ENCODE results near the gene FAM76A. TPM values are rescaled to one million over a fixed set of nuclear protein-coding genes. Genes with fewer than 3 reads are reported as not detected.

Gene FAM76A
- total RNA-seq, 1 experiment from 2014 or later = 9.6 TPM

DNA sequence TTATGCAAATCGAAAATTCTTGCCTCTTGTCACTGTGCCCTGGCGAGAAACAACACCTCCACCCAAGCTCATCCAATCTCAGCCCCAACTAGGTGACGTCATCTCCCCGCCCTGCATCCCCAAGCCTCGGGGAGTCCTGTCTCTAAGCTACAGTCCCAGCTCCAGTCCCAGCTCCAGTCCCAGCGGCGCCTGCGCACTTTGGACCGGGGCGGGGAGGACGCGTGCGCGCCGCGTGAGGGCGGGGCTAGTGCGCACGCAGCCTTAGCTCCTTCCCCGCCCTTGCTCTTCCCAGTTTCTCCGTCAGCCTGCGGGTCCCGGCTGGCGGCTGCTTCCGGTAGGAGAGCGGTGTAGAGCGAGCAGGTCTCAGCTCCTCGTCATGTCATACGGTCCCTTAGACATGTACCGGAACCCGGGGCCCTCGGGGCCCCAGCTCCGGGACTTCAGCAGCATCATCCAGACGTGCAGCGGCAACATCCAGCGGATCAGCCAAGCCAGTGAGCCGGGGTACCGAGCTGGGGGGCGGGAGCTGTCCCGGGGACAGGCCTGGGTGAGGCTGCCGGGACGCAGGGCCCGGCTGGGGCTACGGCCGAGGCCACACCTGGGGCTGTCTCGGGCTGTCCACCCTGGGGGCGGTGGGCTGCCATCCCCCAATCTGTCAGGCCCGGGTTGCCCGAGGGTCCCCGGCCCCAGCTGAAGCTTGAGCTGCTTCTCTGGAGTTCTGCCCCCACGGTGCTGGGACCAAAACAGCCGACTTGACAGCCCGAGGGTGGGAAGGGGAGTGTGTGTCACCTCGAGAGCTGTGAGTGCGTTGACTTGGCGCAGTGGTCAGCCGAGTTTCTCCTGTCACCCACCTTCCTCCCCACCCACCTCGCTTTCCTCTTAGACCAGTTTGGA, 47.4 kb downstream of the FAM76A start, which contains the start of gene STX12:
Gene STX12, plus strand, starts transcription at position 288 of the 894 bp plus-strand sequence. Its CDS starts 89 bp downstream, at position 377.
- peak; percentile 98 for ATAC-seq
- intact Hi-C loops (cut with micrococcal nuclease) = no loop called here
- no peak for TF ChIP-seq RAD21 (IDR thresholded peaks at IDR 0.05; ENCODE audit: low read depth)
- peak; percentile 43 for TF ChIP-seq JUND (IDR thresholded peaks at IDR 0.05)
- TF ChIP-seq TCF7L2 (IDR thresholded peaks at IDR 0.05; ENCODE audit: borderline replicate concordance, extremely low read depth, insufficient read depth, insufficient read length) = no peak
- no peak; the same call in 1 of the 2 replicates for TF ChIP-seq SP1 (IDR thresholded peaks at IDR 0.05; ENCODE audit: low read depth)
- TF ChIP-seq SIN3A (IDR thresholded peaks at IDR 0.05; ENCODE audit: low read depth) = 0 out of 2 replicates have a peak, but pooled peaks have one; percentile 17
- peak; percentile 48 for TF ChIP-seq YY1 (IDR thresholded peaks at IDR 0.05; ENCODE audit: extremely low read depth, insufficient replicate concordance, low read depth, low read length)
- TF ChIP-seq SRF (IDR thresholded peaks at IDR 0.05; ENCODE audit: low read depth) = no peak
- no peak for TF ChIP-seq EZH2 (IDR thresholded peaks at IDR 0.05)
- no peak for TF ChIP-seq ELF1 (IDR thresholded peaks at IDR 0.05; ENCODE audit: borderline replicate concordance, low read depth)
- TF ChIP-seq ZNF274 (IDR thresholded peaks at IDR 0.05; ENCODE audit: low read depth, low read length) = no peak
- no peak for TF ChIP-seq CEBPB (IDR thresholded peaks at IDR 0.05; ENCODE audit: low read depth)
- TF ChIP-seq MAX (IDR thresholded peaks at IDR 0.05) = no peak
- no peak for TF ChIP-seq EGR1 (IDR thresholded peaks at IDR 0.05; ENCODE audit: low read depth)
- TF ChIP-seq ZBTB33 (IDR thresholded peaks at IDR 0.05; ENCODE audit: extremely low read depth, insufficient replicate concordance, low read length) = peak; percentile 62
- TF ChIP-seq, protein P1, sequence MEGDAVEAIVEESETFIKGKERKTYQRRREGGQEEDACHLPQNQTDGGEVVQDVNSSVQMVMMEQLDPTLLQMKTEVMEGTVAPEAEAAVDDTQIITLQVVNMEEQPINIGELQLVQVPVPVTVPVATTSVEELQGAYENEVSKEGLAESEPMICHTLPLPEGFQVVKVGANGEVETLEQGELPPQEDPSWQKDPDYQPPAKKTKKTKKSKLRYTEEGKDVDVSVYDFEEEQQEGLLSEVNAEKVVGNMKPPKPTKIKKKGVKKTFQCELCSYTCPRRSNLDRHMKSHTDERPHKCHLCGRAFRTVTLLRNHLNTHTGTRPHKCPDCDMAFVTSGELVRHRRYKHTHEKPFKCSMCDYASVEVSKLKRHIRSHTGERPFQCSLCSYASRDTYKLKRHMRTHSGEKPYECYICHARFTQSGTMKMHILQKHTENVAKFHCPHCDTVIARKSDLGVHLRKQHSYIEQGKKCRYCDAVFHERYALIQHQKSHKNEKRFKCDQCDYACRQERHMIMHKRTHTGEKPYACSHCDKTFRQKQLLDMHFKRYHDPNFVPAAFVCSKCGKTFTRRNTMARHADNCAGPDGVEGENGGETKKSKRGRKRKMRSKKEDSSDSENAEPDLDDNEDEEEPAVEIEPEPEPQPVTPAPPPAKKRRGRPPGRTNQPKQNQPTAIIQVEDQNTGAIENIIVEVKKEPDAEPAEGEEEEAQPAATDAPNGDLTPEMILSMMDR (IDR thresholded peaks at IDR 0.05 in 2 of 3, conservative IDR thresholded peaks at IDR 0.05 in 1 of 3; ENCODE audit: borderline replicate concordance in 1 of 3, insufficient read depth in 1 of 3, low read depth in 2 of 3, low read length in 2 of 3) = no peak
- TF ChIP-seq ZFX (IDR thresholded peaks at IDR 0.05) = peak; percentile 60; the same call in 1 of the 2 replicates
- no peak for TF ChIP-seq REST (IDR thresholded peaks at IDR 0.05; ENCODE audit: low read depth)

More for the DNA sequence above, 47.4 kb downstream of the FAM76A start, which contains the start of gene STX12:
- Histone ChIP-seq H3K27me3 (ENCODE audit: insufficient read depth, low read length) (no peaks in the 10 kb centered on the region), H3K4me1 (ENCODE audit: control insufficient read depth in 1 of 2, insufficient read depth in 2 of 2, low read length in 2 of 2) (peaks cover 4 to 13% of the 10 kb centered on the region in 2 experiments; a peak in 3 of 4 replicates), H3K4me3 (replicated peaks in 1 of 2; ENCODE audit: low read depth in 1 of 2, low read length in 2 of 2) (peak within 1 kb of the TSS; percentile 65 to 66), H3K36me3 (ENCODE audit: control insufficient read depth in 1 of 2, insufficient read depth in 2 of 2, low read length in 2 of 2) (no peaks in the 10 kb centered on the region), H3K9me2 (ENCODE audit: insufficient read depth) (no peaks in the 10 kb centered on the region), H3K9ac (ENCODE audit: low read length) (peak within 1 kb of the TSS; percentile 75), H3K4me2 (ENCODE audit: low read length) (peak within 1 kb of the TSS; percentile 84), H4K20me1 (ENCODE audit: insufficient read depth) (no peaks in the 10 kb centered on the region), H3K9me3 (ENCODE audit: control insufficient read depth in 1 of 2, insufficient read depth in 1 of 2, low read depth in 1 of 2, low read length in 2 of 2) (no peaks in the 10 kb centered on the region), H3K79me2 (ENCODE audit: insufficient read depth, low read length) (peaks cover 31% of the 10 kb centered on the region), H2AFZ (ENCODE audit: low read depth, low read length, poor library complexity, severe bottlenecking) (peak within 1 kb of the TSS; percentile 76), H3K27ac (ENCODE audit: low read depth, low read length) (peak within 1 kb of the TSS; percentile 57)
- no TSS peak for BruUV-seq (replicated peaks)
- peak; percentile 97 for DNase-seq (ENCODE audit: low read depth, low spot score)
- ChIA-PET CTCF (interaction anchor here (0.8 to 1.4 kb wide), 5 partner anchors 12 to 104 kb away, joined by 3 to 6 read pairs (median 3); partner anchors contain the start of genes FAM76A and PPP1R8), RAD21 (ENCODE audit: low non-redundant PET in 1 of 2, low total read pairs in 2 of 2, uncharacterized antibody in 2 of 2, unreplicated experiment in 2 of 2) (interaction anchor here in 1 of 2 experiments (0.6 to 0.9 kb wide), 2 partner anchors 103 to 284 kb away, joined by 4 read pairs; no protein-coding TSS in a partner anchor), POLR2A (interaction anchor here (0.7 to 2.8 kb wide), 11 partner anchors 9 to 618 kb away, joined by 3 to 17 read pairs (median 5); partner anchors contain the start of genes FAM76A, IFI6, PPP1R8 and SLC9A1)
